CD4-positive, CD25-positive, alpha-beta regulatory T cell (primary cell): ENCODE measurements around the gene CNOT4. TPM values are rescaled to one million over a fixed set of nuclear protein-coding genes. Genes with fewer than 3 reads are reported as not detected.

Source experiments
- ATAC-seq, 2 donors: fragments of 150-1000 bp; cut with Tn5 transposase; one replicate each; pipeline ENCODE4 v1.10.0; 2021; ENCODE audit warnings: low read depth in 2 of 2, moderate number of reproducible peaks in 2 of 2, moderate library complexity in 1 of 2
- DNase-seq, 3 donors: peaks; one replicate each; pipeline versions ENCODE4 v3.0.0 to v3.0.0-alpha.2; 2012 to 2022; ENCODE audit warnings: mixed read lengths in 1 of 3
- H3K27ac ChIP-seq: one replicate; pipeline ENCODE4 v1.7.0; 2013; ENCODE audit warnings: mild to moderate bottlenecking, low read length; ENCODE audit not compliant: insufficient read depth, poor library complexity, severe bottlenecking
- H3K27me3 ChIP-seq: one replicate; pipeline ENCODE4 v1.7.0; 2013; ENCODE audit warnings: low read length; ENCODE audit not compliant: control insufficient read depth, insufficient read depth
- H3K36me3 ChIP-seq: one replicate; pipeline ENCODE4 v1.7.0; 2013; ENCODE audit warnings: mild to moderate bottlenecking, low read length, moderate library complexity; ENCODE audit not compliant: control insufficient read depth, insufficient read depth
- H3K4me1 ChIP-seq: 2 replicates; pipeline ENCODE4 v1.7.0; 2013; ENCODE audit warnings: mild to moderate bottlenecking, low read length; ENCODE audit not compliant: insufficient read depth, control insufficient read depth, poor library complexity, severe bottlenecking
- H3K4me3 ChIP-seq: one replicate; pipeline ENCODE4 v1.7.0; 2013; ENCODE audit warnings: low read depth, mild to moderate bottlenecking, low read length, moderate library complexity
- H3K9me3 ChIP-seq, 2 experiments: 1 replicate in 1 of 2; 2 replicates in 1 of 2; pipeline ENCODE4 v1.7.0; 2013; ENCODE audit warnings: low read length in 2 of 2, mild to moderate bottlenecking in 1 of 2, moderate library complexity in 1 of 2; ENCODE audit not compliant: control insufficient read depth in 2 of 2
- H3K27ac Mint-ChIP-seq, 3 donors: one replicate each; pipeline ENCODE4 v1.8.0; 2020 to 2022; ENCODE audit warnings: mild to moderate bottlenecking in 3 of 3, mixed read lengths in 3 of 3, moderate library complexity in 2 of 3
- H3K27me3 Mint-ChIP-seq: one replicate; pipeline ENCODE4 v1.8.0; 2022; ENCODE audit warnings: mild to moderate bottlenecking, mixed read lengths
- H3K36me3 Mint-ChIP-seq: one replicate; pipeline ENCODE4 v1.8.0; 2020; ENCODE audit warnings: mixed read lengths
- H3K4me1 Mint-ChIP-seq, 4 donors: one replicate each; pipeline ENCODE4 v1.8.0; 2020 to 2022; ENCODE audit warnings: mixed read lengths in 4 of 4, mild to moderate bottlenecking in 1 of 4
- H3K4me3 Mint-ChIP-seq, 4 donors: one replicate each; pipeline ENCODE4 v1.8.0; 2020 to 2022; ENCODE audit warnings: mild to moderate bottlenecking in 4 of 4, mixed read lengths in 4 of 4, moderate library complexity in 3 of 4
- H3K9me3 Mint-ChIP-seq, 7 donors: one replicate each; pipeline ENCODE4 v1.8.0; 2020 to 2022; ENCODE audit warnings: mixed read lengths in 7 of 7, mild to moderate bottlenecking in 3 of 7, moderate library complexity in 2 of 7
- polyA plus RNA-seq, 4 donors: library from polyadenylated mRNA; unstranded; fragments of 300-500 nt; fragmentation: Illumina TruSeq; gene quantifications; one replicate each; pipeline ENCODE4 v1.2.3, GENCODE V29; 2021
- total RNA-seq: library from RNA; stranded (reverse); gene quantifications from one replicate; pipeline ENCODE4 v1.2.3, GENCODE V29; 2022

Gene CNOT4
- total and polyA plus RNA-seq, 5 donors from 2014 or later = 12.0 to 43.4 (median 13.2) TPM

DNA sequence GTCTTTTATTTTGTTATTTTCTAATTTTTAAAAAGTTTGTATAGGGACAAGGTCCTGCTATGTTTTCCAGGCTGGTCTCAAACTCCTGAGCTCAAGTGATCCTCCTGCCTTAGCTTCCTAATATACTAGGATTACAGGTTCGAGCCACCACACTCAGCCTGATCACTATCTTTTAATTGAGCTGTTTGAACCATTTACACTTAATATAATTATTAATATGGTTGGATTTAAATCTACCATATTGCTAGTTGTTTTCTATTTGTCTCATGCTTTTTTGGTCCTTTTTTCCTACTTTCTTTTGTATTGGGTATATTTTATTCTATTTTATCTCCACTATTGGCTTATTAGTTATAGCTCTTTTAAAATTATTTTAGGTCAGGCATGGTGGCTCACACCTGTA lies 13.2 kb upstream of the CNOT4 start:
- Histone ChIP-seq H3K27me3 (no peaks in the 10 kb centered on the region), H3K4me3 (no peak overlapping the region), H3K4me1 (no peaks in the 10 kb centered on the region), H3K27ac (no peak overlapping the region), H3K36me3 (no peaks in the 10 kb centered on the region), H3K9me3 (no peaks in the 10 kb centered on the region)
- no peak overlapping the region for H3K4me3 Mint-ChIP-seq
- DNase-seq = no peak
- no peaks in the 10 kb centered on the region for H3K4me1 Mint-ChIP-seq
- H3K27me3 Mint-ChIP-seq = peaks cover 35% of the 10 kb centered on the region
- H3K27ac Mint-ChIP-seq = no peak overlapping the region
- no peaks in the 10 kb centered on the region for H3K36me3 Mint-ChIP-seq
- no peak for ATAC-seq
- H3K9me3 Mint-ChIP-seq = no peaks in the 10 kb centered on the region

GRCh38 chr7:135522509-135522908 lies 12.6 kb upstream of the CNOT4 start:
- H3K4me1 Mint-ChIP-seq = no peaks in the 10 kb centered on the region
- no peaks in the 10 kb centered on the region for H3K9me3 Mint-ChIP-seq
- Histone ChIP-seq H3K4me3 (no peak overlapping the region), H3K36me3 (no peaks in the 10 kb centered on the region), H3K4me1 (no peaks in the 10 kb centered on the region), H3K9me3 (no peaks in the 10 kb centered on the region), H3K27ac (no peak overlapping the region), H3K27me3 (no peaks in the 10 kb centered on the region)
- peaks cover 35% of the 10 kb centered on the region for H3K27me3 Mint-ChIP-seq
- no peak overlapping the region for H3K27ac Mint-ChIP-seq
- no peaks in the 10 kb centered on the region for H3K36me3 Mint-ChIP-seq
- no peak overlapping the region for H3K4me3 Mint-ChIP-seq
- ATAC-seq = no peak
- no peak for DNase-seq

DNA sequence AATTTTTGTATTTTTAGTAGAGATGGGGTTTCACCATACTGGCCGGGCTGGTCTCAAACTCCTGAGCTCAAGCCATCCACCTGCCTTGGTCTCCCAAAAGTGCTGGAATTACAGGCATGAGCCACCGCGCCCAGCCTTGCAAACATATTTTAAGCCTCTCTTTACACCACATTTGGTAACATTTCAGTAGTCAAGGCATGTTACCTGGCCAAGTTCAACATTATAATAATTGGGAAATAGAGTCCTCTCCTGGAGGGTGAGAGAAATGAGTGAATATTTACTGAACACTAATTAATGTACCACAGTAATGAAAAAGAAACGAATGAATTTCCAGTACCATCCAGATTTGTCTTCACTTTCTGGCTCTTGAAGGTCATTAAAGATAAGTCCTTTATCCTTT lies 10.0 kb upstream of the CNOT4 start:
- H3K27me3 ChIP-seq = no peaks in the 10 kb centered on the region

DNA sequence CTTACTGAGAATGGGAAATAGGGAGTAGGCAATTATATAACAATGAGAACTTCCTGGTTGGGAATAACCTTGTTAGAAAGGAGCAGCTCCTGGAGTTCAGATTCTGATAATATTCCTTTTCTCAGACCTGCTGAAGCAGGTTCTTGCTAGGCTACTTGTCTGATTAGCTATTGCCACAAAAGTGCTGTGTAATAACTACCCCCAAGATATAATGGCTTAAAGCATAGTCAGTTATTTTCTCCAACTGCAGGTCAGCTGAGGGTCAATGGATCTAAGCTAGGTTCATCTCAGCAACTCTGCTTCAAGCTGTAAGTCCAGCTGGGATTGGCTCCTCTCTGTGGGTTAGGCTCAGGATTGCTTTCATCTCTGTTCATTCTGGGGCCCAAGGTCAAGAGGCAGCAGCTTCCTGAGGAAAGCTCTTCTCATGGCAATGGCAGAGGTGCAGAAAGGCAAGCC lies 9.4 kb upstream of the CNOT4 start:
- no peak overlapping the region for H3K4me3 Mint-ChIP-seq
- no peak for DNase-seq
- no peaks in the 10 kb centered on the region for H3K36me3 Mint-ChIP-seq

More for the DNA sequence above, 10.0 kb upstream of the CNOT4 start:
- Histone ChIP-seq H3K4me3 (no peak overlapping the region), H3K36me3 (no peaks in the 10 kb centered on the region), H3K27ac (no peak overlapping the region), H3K9me3 (no peaks in the 10 kb centered on the region), H3K4me1 (no peaks in the 10 kb centered on the region)
- H3K36me3 Mint-ChIP-seq = no peaks in the 10 kb centered on the region
- peaks cover 0 to 3% (median 0%) of the 10 kb centered on the region in 7 donors for H3K9me3 Mint-ChIP-seq
- H3K27ac Mint-ChIP-seq = no peak overlapping the region
- H3K27me3 Mint-ChIP-seq = peaks cover 26% of the 10 kb centered on the region
- H3K4me1 Mint-ChIP-seq = no peaks in the 10 kb centered on the region
- no peak overlapping the region for H3K4me3 Mint-ChIP-seq
- ATAC-seq = no peak
- DNase-seq = no peak

GRCh38 chr7:135518748-135519147 lies 8.8 kb upstream of the CNOT4 start:
- ATAC-seq (no peak), DNase-seq (no peak)
- Mint-ChIP-seq H3K4me1 (no peaks in the 10 kb centered on the region), H3K27me3 (peaks cover 23% of the 10 kb centered on the region), H3K4me3 (no peak overlapping the region), H3K27ac (no peak overlapping the region), H3K9me3 (peaks cover 0 to 3% (median 0%) of the 10 kb centered on the region in 7 donors), H3K36me3 (no peaks in the 10 kb centered on the region)
- no peaks in the 10 kb centered on the region for H3K36me3 ChIP-seq
- no peaks in the 10 kb centered on the region for H3K4me1 ChIP-seq
- H3K4me3 ChIP-seq = no peak overlapping the region
- no peaks in the 10 kb centered on the region for H3K27me3 ChIP-seq
- H3K27ac ChIP-seq = no peak overlapping the region
- no peaks in the 10 kb centered on the region for H3K9me3 ChIP-seq

More for the DNA sequence above, 9.4 kb upstream of the CNOT4 start:
- Mint-ChIP-seq H3K4me1 (no peaks in the 10 kb centered on the region), H3K27me3 (peaks cover 26% of the 10 kb centered on the region), H3K9me3 (peaks cover 0 to 3% (median 0%) of the 10 kb centered on the region in 7 donors), H3K27ac (no peak overlapping the region)
- ATAC-seq = no peak
- H3K36me3 ChIP-seq = no peaks in the 10 kb centered on the region
- H3K4me3 ChIP-seq = no peak overlapping the region
- H3K27me3 ChIP-seq = no peaks in the 10 kb centered on the region
- no peak overlapping the region for H3K27ac ChIP-seq
- no peaks in the 10 kb centered on the region for H3K4me1 ChIP-seq
- H3K9me3 ChIP-seq = no peaks in the 10 kb centered on the region

GRCh38 chr7:135517060-135517459 lies 7.2 kb upstream of the CNOT4 start:
- DNase-seq (no peak), ATAC-seq (no peak)
- Mint-ChIP-seq H3K4me3 (no peak overlapping the region), H3K27ac (no peak overlapping the region), H3K36me3 (no peaks in the 10 kb centered on the region), H3K27me3 (peaks cover 12% of the 10 kb centered on the region), H3K4me1 (no peaks in the 10 kb centered on the region), H3K9me3 (peaks cover 0 to 3% (median 0%) of the 10 kb centered on the region in 7 donors)
- Histone ChIP-seq H3K4me3 (no peak overlapping the region), H3K9me3 (no peaks in the 10 kb centered on the region), H3K36me3 (no peaks in the 10 kb centered on the region), H3K27ac (no peak overlapping the region), H3K27me3 (no peaks in the 10 kb centered on the region), H3K4me1 (no peaks in the 10 kb centered on the region)

DNA sequence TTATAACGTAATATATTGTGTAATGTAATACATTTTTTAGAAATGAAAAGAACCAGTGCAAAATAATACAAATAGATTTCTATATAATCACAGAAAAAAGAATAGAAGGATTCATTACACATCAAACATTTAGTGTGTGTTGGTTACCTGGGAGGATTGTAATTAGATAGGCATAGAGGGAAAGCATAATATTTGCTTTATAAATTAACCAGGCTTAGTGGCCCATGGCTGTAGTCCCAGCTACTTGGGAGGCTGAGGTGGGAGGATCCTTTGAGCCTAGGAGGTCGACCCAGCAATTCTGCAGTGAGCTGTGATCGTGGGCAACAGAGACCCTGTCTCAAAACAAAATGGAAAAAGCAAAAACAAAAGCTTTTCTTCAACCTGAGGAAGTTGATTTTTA lies 5.0 kb upstream of the CNOT4 start:
- Histone ChIP-seq H3K4me3 (no peak overlapping the region), H3K27ac (no peak overlapping the region), H3K36me3 (no peaks in the 10 kb centered on the region), H3K4me1 (peaks cover 8% of the 10 kb centered on the region), H3K9me3 (no peaks in the 10 kb centered on the region), H3K27me3 (no peaks in the 10 kb centered on the region)
- Mint-ChIP-seq H3K4me1 (no peaks in the 10 kb centered on the region), H3K27me3 (peaks cover 5% of the 10 kb centered on the region), H3K4me3 (no peak overlapping the region), H3K27ac (no peak overlapping the region), H3K36me3 (no peaks in the 10 kb centered on the region), H3K9me3 (peaks cover 0 to 3% (median 0%) of the 10 kb centered on the region in 7 donors)
- ATAC-seq (no peak), DNase-seq (no peak)

GRCh38 chr7:135512135-135512887 lies 2.4 kb upstream of the CNOT4 start:
- Mint-ChIP-seq H3K4me3 (peak overlapping the region in 1 of 4 donors; percentile 57), H3K27me3 (no peaks in the 10 kb centered on the region), H3K4me1 (peaks cover under 1 to 5% (median 2%) of the 10 kb centered on the region in 4 donors), H3K27ac (no peak overlapping the region), H3K9me3 (peaks cover 0 to 3% (median 0%) of the 10 kb centered on the region in 7 donors), H3K36me3 (no peaks in the 10 kb centered on the region)
- Histone ChIP-seq H3K36me3 (no peaks in the 10 kb centered on the region), H3K4me1 (peaks cover 30% of the 10 kb centered on the region), H3K4me3 (no peak overlapping the region), H3K27me3 (no peaks in the 10 kb centered on the region), H3K27ac (no peak overlapping the region), H3K9me3 (no peaks in the 10 kb centered on the region)
- ATAC-seq (no peak), DNase-seq (peak; percentile 10 to 84 (median 75))
